GOT3 (cell line): Measurements from ENCODE around the gene MARCHF9.

Experiments used
- DNase-seq: peaks from one replicate; lab custom pipeline; 2025; ENCODE audit warnings: mixed read lengths; lab: John Stamatoyannopoulos, UW

Gene MARCHF9

GRCh38 chr12:57753756-57754337 lies 1.1 kb upstream of the MARCHF9 start:
- DNase-seq = no peak

GRCh38 chr12:57755194-57755453 lies 221 bp downstream of the MARCHF9 start:
- no peak for DNase-seq

GRCh38 chr12:57755454-57756372 lies 810 bp downstream of the MARCHF9 start:
- no peak for DNase-seq

- no peak for DNase-seq
Observed at GRCh38 chr12:57756406-57757341, 1.8 kb downstream of the MARCHF9 start.

GRCh38 chr12:57757771-57758170 lies 2.9 kb downstream of the MARCHF9 start:
- no peak for DNase-seq

GRCh38 chr12:57758552-57759359 lies 3.9 kb downstream of the MARCHF9 start:
- no peak for DNase-seq

GRCh38 chr12:57759360-57759980 lies 4.6 kb downstream of the MARCHF9 start:
- DNase-seq = no peak

- DNase-seq = no peak
Observed at GRCh38 chr12:57760347-57760982, 5.6 kb downstream of the MARCHF9 start.

- no peak for DNase-seq
Observed at GRCh38 chr12:57761391-57761998, 6.6 kb downstream of the MARCHF9 start.

GRCh38 chr12:57762463-57762862 lies 7.6 kb downstream of the MARCHF9 start:
- no peak for DNase-seq

- no peak for DNase-seq
Observed at GRCh38 chr12:57763881-57764661, 9.2 kb downstream of the MARCHF9 start.

- DNase-seq = no peak
Observed at GRCh38 chr12:57764662-57765002, 9.7 kb downstream of the MARCHF9 start.

GRCh38 chr12:57765003-57765697 lies 10.2 kb downstream of the MARCHF9 start:
- peak; percentile 100 for DNase-seq

GRCh38 chr12:57765698-57766463 lies 11.0 kb downstream of the MARCHF9 start:
- peak; percentile 98 for DNase-seq

GRCh38 chr12:57766464-57767304 lies 11.8 kb downstream of the MARCHF9 start, which contains the start of gene CYP27B1:
CYP27B1 (minus strand) TSS chr12:57767078; CDS start chr12:57767041, 37 bp downstream.
- peak; percentile 98 for DNase-seq

GRCh38 chr12:57767305-57767698 lies 12.4 kb downstream of the MARCHF9 start:
- no peak for DNase-seq

GRCh38 chr12:57767876-57768275 lies 13.0 kb downstream of the MARCHF9 start:
- no peak for DNase-seq
